GM23338 (cell line): ENCODE results near the gene CAMK1.
A peak's percentile ranks its signal among the peaks of the same experiment; 100 is the strongest.

Experiments
- CREB1 ChIP-seq: fragments of 250-450 bp; sonication (Bioruptor Pico); IDR thresholded peaks from 2 replicates; pipeline ENCODE4 v1.5.0; 2020; ENCODE audit warnings: low read depth, mild to moderate bottlenecking, moderate library complexity
- EZH2 ChIP-seq: fragments of 200-600 bp; sonication (generic); IDR thresholded peaks from one replicate; pipeline ENCODE4 v1.8.0; 2017; ENCODE audit warnings: antibody characterized with exemption, mild to moderate bottlenecking, low read depth; ENCODE audit not compliant: unreplicated experiment
- EZH2phosphoT487 ChIP-seq: fragments of 200-600 bp; sonication (generic); IDR thresholded peaks from one replicate; pipeline ENCODE4 v1.8.1; 2018; ENCODE audit warnings: antibody characterized with exemption; ENCODE audit not compliant: unreplicated experiment
- POLR2AphosphoS5 ChIP-seq: IDR thresholded peaks from 2 replicates; pipeline ENCODE4 v1.6.1; 2016; ENCODE audit warnings: antibody characterized with exemption, low read depth
- TF ChIP-seq, protein P1 (sequence below), 2 experiments: fragments of 200-600 bp in 1 of 2; sonication (generic) in 1 of 2; conservative IDR thresholded peaks; 2 replicates each; pipeline versions ENCODE4 v1.5.1 to v1.6.1; 2016 to 2017; ENCODE audit warnings: antibody characterized with exemption in 2 of 2, low read depth in 2 of 2, mild to moderate bottlenecking in 2 of 2, moderate library complexity in 1 of 2
- TF ChIP-seq, protein P2 (sequence below): IDR thresholded peaks from one replicate; pipeline ENCODE4 v1.6.1; 2018; ENCODE audit warnings: antibody characterized with exemption; ENCODE audit not compliant: unreplicated experiment

DNA sequence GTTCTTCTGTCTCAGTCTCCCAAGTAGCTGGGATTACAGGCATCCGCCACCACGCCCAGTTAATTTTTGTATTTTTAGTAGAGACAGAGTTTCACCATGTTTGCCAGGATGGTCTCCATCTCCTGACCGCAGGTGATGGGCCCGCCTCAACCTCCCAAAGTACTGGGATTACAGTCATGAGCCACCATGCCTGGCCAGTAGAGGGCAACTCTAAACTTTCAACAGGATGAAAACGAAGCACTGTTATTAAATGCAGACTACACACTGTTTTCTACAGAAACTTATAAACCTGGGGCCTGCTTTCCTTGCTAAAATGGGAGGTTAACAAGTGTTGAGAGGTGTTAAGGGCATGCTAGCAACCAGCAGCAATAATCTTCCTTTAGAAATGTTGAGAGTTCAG, 30.8 kb upstream of the CAMK1 start:
- TF ChIP-seq, protein P1, sequence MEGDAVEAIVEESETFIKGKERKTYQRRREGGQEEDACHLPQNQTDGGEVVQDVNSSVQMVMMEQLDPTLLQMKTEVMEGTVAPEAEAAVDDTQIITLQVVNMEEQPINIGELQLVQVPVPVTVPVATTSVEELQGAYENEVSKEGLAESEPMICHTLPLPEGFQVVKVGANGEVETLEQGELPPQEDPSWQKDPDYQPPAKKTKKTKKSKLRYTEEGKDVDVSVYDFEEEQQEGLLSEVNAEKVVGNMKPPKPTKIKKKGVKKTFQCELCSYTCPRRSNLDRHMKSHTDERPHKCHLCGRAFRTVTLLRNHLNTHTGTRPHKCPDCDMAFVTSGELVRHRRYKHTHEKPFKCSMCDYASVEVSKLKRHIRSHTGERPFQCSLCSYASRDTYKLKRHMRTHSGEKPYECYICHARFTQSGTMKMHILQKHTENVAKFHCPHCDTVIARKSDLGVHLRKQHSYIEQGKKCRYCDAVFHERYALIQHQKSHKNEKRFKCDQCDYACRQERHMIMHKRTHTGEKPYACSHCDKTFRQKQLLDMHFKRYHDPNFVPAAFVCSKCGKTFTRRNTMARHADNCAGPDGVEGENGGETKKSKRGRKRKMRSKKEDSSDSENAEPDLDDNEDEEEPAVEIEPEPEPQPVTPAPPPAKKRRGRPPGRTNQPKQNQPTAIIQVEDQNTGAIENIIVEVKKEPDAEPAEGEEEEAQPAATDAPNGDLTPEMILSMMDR (conservative IDR thresholded peaks at IDR 0.05; ENCODE audit: low read depth in 2 of 2), result peak; percentile 46 to 48
- TF ChIP-seq, protein P2, sequence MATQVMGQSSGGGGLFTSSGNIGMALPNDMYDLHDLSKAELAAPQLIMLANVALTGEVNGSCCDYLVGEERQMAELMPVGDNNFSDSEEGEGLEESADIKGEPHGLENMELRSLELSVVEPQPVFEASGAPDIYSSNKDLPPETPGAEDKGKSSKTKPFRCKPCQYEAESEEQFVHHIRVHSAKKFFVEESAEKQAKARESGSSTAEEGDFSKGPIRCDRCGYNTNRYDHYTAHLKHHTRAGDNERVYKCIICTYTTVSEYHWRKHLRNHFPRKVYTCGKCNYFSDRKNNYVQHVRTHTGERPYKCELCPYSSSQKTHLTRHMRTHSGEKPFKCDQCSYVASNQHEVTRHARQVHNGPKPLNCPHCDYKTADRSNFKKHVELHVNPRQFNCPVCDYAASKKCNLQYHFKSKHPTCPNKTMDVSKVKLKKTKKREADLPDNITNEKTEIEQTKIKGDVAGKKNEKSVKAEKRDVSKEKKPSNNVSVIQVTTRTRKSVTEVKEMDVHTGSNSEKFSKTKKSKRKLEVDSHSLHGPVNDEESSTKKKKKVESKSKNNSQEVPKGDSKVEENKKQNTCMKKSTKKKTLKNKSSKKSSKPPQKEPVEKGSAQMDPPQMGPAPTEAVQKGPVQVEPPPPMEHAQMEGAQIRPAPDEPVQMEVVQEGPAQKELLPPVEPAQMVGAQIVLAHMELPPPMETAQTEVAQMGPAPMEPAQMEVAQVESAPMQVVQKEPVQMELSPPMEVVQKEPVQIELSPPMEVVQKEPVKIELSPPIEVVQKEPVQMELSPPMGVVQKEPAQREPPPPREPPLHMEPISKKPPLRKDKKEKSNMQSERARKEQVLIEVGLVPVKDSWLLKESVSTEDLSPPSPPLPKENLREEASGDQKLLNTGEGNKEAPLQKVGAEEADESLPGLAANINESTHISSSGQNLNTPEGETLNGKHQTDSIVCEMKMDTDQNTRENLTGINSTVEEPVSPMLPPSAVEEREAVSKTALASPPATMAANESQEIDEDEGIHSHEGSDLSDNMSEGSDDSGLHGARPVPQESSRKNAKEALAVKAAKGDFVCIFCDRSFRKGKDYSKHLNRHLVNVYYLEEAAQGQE, result no peak
- no peak for TF ChIP-seq POLR2AphosphoS5
- no peak for TF ChIP-seq EZH2phosphoT487
- TF ChIP-seq EZH2, result no peak
- TF ChIP-seq CREB1 (CRISPR knock-in tag), result no peak
